Right forelimb (tissue), 1 donor: ENCODE data around the gene GNAT3.

Experiments used
- DNase-seq: peaks from one replicate; pipeline ENCODE4 v3.0.0-alpha.2; 2018

GNAT3 gene

DNA sequence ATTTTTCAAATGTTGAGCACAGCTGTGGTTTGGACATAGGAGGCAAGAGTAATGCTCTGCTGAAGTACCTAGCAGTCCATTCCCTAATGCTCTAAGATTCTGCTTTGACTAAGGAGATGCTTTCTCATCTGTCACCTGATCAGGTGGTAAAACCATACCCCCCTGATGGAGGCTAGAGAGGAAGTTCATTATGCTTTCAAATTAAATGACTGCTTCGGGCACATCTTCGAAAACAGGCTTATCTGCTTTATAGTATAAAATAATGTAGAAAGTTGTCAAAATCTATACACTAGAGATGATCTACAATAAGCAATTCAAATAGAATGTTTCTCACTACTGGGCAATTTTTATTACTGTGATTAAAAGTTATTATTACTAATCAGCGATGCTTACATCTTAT lies at the start of gene GNAT3:
Gene GNAT3, minus strand, starts transcription at position 101 of the 400 bp plus-strand sequence. CDS start 138 bp downstream, outside the sequence.
- DNase-seq: no peak

DNA sequence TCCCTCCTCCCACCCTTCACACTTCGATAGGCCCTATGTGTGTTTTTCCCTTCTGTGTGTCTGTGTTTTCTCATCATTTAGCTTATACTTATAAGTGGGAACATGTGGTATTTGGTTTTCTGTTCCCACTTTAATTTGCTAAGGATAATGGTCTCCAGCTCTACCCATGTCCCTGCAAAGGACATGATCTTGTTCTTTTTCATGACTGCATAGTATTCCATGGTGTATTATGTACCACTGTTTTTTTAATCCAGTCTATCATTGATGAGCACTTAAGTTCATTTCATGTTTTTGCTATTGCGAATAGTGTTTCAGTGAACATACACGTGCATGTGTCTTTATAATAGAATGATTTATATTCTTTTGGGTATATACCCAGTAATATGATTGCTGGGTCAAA lies 46.3 kb upstream of the GNAT3 start:
- no peak for DNase-seq

DNA sequence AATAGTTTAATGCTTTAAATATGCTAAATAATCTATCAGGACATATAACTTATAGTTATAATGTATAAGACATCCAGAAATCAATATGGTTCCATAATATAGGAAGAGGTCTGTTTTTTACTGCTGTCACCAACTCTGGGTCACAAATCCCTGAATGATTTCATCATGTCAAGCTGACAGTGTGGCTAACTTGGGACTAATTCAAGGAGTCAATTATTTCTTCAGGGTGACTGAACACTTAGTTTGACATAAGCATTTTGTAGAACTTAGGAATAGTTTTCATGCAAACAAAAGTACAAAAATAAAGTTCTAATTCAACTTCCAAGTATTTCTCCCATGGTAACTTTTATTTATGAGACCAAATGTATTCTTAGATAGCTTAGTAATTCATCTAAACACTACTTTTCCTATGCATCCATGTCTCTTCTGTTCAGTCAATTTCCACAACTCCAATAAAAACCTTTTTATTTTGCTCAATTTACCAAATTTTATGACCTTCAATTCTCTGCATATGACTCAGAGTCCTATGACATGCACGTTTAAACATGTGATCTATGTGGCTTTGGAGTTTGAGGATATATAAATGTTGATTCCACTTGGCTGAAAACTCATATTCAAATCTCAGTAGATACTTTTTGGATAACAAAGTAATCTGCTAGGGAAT lies 40.3 kb upstream of the GNAT3 start:
- no peak for DNase-seq

DNA sequence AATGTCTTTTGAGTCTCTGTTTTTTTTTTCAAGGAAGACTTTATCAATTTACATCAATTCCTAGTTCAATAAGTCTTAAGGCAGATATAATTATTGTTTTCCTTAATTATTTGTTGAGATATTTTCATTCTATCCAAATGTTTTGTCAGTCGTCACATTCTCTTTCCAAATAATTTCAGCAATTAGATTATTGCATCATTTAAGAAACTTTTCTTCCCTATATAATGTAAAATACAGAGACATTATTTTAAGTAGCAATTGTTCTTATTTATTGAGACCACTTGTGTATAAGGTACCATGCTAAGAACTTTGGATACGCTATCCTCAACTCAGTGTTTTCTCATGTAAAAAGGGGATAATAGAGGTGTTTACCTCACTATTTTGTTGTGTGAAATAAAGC lies 38.1 kb upstream of the GNAT3 start:
- no peak for DNase-seq

DNA sequence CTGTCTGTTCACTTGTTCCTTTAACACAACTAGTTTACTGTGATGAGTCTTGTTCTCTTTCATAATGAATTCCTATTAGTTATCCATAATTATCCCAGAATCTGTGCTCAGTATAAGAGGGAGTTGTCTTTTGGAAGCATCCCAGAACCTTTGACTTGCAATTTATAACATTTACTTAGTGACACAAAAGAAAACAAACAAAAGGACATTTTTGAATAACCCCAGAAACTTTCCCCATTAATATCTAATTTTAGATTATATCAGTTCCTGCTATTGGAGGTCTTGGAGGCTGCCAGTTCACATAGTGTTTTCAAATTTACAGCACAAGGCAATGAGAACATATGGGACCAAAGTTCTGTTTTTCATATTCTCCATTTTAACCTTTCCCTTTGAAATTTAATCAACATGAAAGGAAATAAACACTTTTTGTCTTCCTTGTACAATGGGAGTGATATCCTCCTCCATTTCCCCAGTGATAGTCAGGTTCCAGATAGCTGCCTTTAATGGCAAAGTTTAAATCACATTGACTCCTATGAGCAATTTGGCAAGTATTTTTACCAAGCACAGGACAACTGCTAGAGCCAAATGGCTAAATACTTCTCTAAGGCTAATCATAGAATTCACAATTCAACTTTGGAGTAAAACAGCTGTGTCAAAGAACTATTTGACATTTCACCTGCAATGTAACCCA lies 37.1 kb upstream of the GNAT3 start:
- DNase-seq: no peak

DNA sequence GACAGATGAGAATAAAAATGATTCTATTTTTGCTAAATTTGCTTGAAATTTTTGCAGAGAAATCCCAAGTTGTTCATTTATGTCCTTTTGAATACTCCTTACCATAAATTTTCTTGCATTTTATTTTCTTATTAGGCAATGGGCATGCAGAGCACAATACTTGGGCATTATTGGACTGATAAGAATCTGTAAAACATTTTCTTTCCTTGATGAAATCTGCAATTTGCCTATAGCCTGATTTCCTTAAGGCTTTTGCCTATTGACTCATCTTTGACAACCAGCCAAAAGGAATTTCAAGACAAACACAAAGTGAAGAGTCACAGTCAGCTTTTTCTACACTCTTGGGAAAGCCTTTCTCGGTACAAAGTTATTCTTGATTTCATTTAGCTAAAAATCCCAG lies 30.5 kb upstream of the GNAT3 start:
- DNase-seq: no peak

DNA sequence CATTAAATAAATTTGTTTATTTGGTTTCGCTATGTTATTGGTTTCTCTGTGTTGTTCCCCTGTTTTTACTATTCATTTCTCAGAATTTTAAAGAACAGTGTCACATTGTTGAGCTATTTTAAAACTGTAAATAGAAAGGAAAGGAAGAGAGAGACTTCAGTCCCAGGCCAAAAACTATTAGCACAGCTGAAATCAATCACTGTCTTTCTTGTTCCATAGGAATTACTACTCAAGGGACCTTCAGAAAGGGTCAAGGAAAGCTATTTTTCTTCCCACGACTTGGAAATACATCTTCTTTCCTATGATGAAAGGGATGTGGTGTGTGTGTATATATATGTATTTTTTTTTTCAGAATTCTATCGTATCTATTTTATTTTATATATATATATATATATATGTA lies 29.0 kb upstream of the GNAT3 start:
- DNase-seq: no peak

DNA sequence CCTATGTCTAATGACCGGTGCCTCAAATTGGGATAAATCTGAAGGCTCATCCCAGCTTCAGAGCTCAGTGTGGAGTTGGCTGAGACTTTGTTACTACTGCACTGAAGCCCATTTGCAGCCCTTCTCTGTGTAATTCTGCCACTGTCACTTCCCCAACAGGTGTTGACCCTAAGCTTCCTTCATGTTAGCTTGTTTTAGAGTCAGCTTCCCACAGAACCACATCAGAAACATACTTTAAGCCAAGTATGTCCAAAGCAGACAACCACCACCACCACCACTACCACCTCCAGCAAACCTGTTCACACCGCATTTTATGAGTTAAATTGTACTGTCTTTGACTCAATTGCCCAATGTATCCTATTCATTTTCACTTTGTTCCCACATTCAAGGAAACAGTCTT lies 25.2 kb upstream of the GNAT3 start:
- DNase-seq: no peak

DNA sequence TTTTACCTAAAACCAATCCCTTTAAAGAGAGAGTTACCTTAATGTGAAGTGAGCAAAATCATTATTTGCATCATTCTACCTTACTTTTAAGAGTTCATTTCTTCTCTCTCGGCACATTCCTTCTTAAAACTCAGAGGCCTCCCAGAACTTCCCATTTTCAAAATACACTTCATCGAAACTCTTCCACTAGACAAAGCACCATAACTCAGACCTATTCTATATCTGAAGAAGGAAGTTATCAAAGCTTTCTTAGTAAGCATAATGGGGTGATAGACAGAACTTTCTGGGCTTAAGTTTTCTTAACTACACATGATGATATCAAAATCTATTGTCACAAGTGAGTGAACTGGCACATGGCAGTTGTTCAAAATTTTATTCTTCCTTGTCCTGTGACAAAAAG lies 24.6 kb upstream of the GNAT3 start:
- no peak for DNase-seq

DNA sequence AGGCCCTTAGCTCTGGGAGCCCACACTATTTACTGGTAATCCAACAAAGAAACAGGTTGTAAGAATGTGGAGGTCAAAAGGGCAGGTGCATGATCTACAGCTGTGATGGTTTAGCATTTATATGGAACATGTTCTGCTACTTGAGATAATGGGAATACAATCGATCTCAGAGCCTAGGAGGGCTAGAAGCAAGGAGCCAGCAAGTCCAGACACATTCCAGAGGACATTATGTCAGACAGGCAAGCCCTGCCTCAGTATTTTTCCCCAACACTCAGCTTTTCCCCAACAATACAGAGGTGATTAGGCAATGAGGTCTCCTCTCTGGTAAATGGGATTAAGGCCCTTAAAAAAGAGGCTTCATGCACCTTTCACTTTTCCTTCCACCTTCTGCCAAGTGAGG lies 21.4 kb upstream of the GNAT3 start:
- no peak for DNase-seq

DNA sequence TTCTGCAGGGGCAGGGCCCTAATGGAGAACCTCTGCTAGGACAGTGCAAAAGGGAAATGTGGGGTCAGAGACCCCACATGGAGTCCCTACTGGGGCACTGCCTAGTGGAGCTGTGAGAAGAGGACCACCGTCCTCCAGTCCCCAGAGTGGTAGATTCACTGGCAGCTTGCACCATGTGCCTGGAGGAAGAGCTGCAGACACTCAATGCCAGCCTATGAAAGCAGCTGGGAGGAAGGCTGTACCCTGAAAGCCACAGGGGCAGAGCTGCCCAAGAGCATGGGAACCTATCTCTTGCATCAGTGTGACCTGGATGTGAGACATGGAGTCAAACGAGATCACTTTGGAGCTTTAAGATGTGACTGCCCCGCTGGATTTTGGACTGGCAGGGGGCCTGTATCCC lies 20.3 kb upstream of the GNAT3 start:
- no peak for DNase-seq

DNA sequence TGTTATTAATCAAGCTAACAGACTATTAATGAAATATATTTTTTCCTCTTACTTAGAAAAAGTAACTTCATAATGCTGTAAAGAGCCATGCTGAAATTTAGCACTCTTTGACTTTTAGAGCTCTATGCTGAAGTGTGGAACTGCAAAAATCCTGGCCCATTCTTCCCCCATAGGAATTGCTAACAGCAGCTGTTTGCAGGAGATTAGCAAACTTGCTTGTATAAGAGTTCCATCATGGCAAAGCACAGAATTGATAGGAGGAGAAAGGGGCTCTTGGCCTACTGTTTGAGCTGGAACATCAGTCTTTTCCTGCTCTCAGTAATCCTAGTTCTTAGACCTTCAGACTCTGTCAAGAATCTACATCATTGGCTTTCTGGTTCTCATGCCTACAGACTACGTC lies 18.3 kb upstream of the GNAT3 start:
- no peak for DNase-seq

DNA sequence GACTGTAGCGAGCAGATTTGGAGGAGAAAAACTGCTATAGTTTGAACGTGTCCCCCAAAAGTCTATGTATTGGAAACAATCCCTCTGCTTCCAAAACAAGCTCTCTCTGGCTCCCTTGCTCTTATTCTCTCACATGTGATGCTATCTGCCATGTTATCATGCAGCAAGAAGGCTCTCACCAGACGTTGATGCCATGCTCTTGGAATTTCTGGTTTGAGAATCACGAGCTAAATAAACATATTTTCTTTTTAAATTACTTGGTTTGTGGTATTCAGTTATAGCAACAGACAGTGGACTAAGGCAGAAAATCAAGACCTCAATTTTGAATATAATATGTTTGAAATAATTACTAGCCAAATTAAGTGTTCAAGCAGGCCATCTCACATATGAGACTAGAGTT lies 17.5 kb upstream of the GNAT3 start:
- DNase-seq: no peak

DNA sequence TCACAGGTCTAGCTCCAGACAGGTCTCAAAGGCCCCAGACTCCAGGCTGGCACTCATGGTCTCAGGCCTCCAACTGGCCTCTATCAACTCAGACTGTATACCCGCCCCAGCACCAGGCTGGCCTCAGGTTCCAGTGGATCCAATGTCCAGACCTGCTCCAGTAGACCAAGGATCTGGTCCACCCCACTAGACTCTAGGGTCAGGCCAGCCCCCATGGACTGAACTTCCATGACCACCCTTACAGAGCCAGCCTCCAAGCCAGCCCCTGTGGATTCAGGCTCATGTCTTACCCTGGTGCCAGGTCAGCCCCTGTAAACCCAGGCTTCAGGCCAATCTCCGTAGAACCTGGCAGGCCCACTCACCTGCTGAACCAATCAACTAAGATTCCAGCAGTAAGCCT lies 16.8 kb upstream of the GNAT3 start:
- DNase-seq: no peak

DNA sequence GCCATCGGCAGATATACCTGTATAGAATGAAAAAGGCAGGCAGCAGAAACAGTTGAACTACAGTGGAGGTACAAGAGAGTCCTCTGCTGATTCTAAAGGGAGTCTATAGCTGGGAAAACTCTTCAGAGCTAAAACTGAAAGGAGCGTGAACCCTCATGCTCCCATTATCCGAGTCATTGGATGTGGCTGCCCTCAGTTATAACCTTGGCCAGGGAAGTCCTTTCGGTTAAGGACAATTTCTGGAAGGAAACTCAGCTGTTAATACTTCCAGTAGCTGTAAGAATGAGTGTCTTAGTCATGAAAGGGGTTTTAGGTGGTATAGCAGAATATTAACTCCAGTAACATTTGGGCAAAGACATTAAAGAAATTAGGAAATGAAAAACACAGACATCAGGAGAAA lies 14.6 kb upstream of the GNAT3 start:
- DNase-seq: no peak

DNA sequence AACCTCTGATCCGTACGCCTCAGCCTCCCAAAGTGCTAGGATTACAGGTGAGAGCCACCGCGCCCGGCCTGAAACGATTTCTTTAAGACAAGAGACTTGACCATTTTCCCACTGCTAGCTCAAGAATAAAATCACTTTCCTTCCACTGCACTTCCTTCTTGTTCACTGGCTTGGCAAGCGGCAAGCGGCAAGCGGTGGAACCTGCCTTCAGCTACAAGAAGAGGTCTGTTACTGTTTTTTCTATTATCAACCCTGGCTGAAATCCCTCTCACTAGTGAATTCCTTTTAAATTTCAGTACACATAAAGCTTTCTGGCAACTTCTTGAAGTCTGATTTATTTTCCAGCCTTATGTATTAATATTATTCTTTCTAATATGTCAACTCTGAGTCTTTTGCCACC lies 12.8 kb upstream of the GNAT3 start:
- DNase-seq: no peak

DNA sequence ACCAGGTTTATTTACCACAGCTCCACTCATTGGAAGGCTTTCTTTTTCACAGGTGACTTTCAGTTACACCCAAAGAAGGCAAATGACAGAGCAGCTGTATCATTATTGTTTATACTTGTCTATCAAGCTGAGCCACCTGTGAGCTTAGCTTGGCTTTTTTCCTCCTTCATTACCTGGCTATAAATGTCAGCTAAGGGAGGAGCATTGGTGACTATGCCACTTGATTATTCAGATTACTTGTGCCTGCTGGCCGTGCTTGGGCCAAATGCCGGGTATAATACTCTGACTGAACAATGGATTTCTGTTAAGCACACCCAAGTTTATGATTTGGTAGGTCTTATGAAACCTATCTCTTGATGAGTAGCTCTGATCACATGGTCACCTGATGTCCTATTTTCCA lies 9.9 kb upstream of the GNAT3 start:
- no peak for DNase-seq

DNA sequence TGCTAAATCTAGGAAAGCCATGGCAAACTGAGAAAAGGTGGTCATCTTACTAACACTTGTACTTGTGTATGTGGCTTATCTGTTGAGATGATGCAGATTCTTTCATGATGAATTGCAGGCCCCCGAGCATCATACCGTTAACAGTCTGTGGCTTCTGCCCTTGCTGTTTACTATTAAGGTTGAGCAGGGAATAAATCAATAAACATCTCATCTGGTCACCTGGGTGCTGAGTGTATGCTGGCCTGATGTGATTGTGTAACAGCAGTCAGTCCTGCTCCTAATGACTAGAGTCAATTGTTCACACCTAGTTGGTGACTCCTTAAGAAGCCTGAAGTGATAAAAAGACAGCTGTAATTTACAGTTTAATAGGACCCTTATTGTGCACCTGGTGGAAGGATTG lies 8.3 kb upstream of the GNAT3 start:
- DNase-seq: no peak

DNA sequence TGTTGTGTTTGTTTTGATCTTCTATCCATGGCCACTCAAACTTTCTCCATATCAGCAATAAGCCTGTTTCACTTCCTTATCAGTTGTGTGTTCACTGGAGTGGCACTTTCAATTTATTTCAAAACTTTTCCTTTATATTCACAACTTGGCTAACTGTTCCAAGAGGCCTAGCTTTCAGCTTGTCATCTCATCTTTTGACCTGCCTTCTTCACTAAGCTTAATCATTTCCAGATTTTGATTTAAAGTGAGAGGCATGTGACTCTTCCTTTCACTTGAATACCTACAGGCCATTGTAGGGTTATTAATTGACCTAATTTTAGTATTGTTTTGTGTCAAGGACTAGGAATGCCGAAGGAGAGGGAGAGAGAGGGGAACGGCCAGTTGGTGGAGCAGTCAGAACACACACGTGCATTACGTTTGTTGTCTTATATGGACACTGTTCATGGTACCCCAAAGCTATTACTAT lies 5.5 kb upstream of the GNAT3 start:
- DNase-seq: no peak

DNA sequence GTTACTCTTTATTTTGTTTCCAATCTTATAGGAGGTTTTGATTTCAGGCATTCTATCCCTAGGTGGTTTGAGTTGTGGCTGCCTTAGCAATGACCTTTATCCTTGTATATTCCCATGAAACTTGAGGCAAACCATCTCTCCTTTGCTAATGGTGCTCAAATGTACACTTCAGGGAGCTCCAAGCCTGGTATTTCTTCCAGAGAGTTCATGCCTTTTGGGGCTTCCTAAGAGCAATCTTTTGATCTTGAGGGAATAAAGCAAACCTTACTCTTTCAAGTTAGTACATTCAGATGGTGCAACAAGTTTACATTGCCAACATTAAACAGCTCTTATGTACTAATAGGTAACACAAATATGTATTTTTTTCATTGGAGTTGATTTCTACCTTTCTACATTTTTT lies 3.4 kb upstream of the GNAT3 start:
- no peak for DNase-seq

DNA sequence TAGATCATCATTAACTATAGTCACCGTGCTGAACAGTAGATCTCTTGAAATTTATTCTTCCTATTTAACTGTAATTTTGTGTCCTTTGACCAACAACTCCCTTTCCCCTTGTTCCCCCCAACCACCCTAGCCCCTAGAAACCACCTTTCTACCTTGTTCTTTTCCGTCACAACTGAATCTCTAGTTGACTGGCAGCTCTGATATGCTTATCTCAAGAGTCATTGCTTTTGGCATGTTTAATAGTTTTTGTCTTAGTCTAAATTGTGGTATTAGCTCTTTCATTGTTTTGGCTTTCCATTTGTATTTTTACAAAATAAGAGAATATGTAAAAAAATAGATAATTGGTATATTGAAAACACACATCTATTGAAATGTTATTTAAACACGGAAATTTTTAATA lies 1.8 kb downstream of the GNAT3 start:
- no peak for DNase-seq

DNA sequence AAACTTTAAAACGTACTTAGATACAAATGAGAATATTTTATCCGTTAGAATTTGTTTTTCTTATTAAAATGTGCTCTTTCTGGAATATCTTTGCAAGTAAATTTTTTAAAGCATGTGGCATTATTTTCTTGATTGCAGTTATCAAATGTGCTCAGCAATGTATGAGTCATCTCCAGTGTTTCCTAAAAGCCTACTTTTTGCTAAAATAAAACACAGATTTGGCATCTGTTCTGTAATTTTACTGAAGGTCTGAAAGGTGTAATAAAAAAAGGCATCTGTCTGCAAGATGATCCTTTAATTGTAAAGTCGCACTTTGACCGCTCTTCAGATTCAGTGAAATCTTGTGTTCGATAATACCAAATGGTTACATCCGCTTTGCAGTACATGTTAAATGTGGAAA lies 3.4 kb downstream of the GNAT3 start:
- DNase-seq: no peak

DNA sequence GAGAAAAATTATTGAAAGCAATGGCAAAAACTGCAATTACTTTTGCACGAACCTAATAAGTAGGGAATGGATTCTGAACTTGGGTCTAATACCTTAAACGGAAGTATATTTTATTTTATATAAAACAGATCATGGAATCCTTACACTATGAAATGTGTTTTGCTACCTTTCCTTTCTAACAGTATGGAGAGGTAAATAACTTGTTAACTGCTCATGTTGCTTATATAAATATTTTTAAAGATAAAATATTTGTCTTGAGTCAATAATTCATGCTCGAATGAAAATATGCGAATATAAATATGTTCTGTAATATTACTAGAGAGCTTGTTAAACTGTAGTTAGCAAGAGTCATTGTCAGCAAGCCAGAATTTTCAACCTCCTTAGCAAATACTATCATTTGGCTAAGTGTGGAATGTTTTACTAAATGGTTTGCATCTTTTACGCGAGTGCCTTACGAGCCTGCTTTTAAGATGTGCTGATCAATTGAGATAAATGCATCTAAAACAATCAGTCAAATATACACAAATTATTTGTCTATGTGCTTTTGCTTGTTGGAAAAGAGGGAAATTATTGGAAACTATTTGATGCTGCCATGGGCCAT lies 5.9 kb downstream of the GNAT3 start:
- DNase-seq: no peak

DNA sequence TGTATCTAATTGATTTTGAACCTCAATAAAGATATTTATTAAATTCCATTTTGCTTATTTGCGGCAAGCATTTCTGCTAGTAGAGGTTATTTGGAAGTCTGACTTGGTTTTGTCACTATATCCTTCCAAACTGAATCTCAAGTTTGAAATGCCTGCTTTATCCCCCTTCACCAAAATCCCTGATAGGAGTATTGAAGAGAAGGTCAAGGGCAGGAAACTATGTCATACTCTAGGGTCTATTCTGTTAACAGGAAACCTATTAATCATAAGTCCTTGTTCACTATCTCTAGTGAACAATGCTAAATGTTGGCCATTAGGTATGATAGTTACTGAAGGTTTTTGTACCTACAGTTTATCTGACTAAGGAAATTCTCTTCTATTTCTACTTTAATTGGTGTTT lies 11.5 kb downstream of the GNAT3 start:
- no peak for DNase-seq
